ENCODE measurements around the gene LLGL2.

The LLGL2 gene

GRCh38 chr17:75549246-75550138 lies 24.0 kb downstream of the LLGL2 start:
- Histone ChIP-seq H3K27ac (ENCODE audit: insufficient read depth, low read length, poor library complexity, severe bottlenecking) (no peak overlapping the region), H3K9me3 (ENCODE audit: control insufficient read depth, low read length) (no peaks in the 10 kb centered on the region), H3K27me3 (replicated peaks; ENCODE audit: control insufficient read depth, insufficient read depth, low read length, poor library complexity, severe bottlenecking) (no peaks in the 10 kb centered on the region), H3K36me3 (ENCODE audit: control insufficient read depth, insufficient read depth, low read length) (no peaks in the 10 kb centered on the region), H3K4me3 (ENCODE audit: insufficient read depth, low read depth, low read length, poor library complexity, severe bottlenecking) (no peak overlapping the region), H3K4me1 (ENCODE audit: control insufficient read depth, insufficient read depth, low read length, poor library complexity, severe bottlenecking) (no peaks in the 10 kb centered on the region)
- no peak for DNase-seq

- Histone ChIP-seq H3K27me3 (replicated peaks; ENCODE audit: control insufficient read depth, insufficient read depth, low read length, poor library complexity, severe bottlenecking) (no peaks in the 10 kb centered on the region), H3K27ac (ENCODE audit: insufficient read depth, low read length, poor library complexity, severe bottlenecking) (no peak overlapping the region), H3K4me3 (ENCODE audit: insufficient read depth, low read depth, low read length, poor library complexity, severe bottlenecking) (no peak overlapping the region)
Observed at GRCh38 chr17:75550139-75550465, 24.6 kb downstream of the LLGL2 start.

DNA sequence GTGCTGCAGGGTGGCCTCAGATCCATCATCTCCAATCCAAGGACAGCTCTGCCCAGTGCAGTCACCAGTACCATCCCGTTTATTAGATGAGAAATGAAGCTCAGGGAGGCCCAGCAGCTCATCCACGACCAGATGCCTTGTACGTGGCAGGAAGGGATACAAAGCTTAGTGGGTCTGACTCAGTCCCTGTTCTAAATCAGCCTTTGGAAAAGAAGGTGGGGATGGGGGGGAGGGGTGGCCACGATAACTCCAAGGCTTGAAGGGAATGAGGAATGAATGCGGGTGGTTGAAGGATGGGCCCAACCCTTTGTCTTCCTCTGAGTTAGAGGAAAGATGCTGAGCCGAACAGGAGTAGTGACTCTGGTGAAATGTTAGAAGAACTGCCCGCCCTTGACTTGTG lies 25.8 kb downstream of the LLGL2 start:
- DNase-seq = no peak
- Histone ChIP-seq H3K4me3 (ENCODE audit: insufficient read depth, low read depth, low read length, poor library complexity, severe bottlenecking) (no peak overlapping the region), H3K27me3 (replicated peaks; ENCODE audit: control insufficient read depth, insufficient read depth, low read length, poor library complexity, severe bottlenecking) (no peaks in the 10 kb centered on the region), H3K4me1 (ENCODE audit: control insufficient read depth, insufficient read depth, low read length, poor library complexity, severe bottlenecking) (no peaks in the 10 kb centered on the region), H3K27ac (ENCODE audit: insufficient read depth, low read length, poor library complexity, severe bottlenecking) (no peak overlapping the region), H3K9me3 (ENCODE audit: control insufficient read depth, low read length) (no peaks in the 10 kb centered on the region), H3K36me3 (ENCODE audit: control insufficient read depth, insufficient read depth, low read length) (no peaks in the 10 kb centered on the region)

More at GRCh38 chr17:75550139-75550465, 24.6 kb downstream of the LLGL2 start:
- no peak for DNase-seq
- Histone ChIP-seq H3K4me1 (ENCODE audit: control insufficient read depth, insufficient read depth, low read length, poor library complexity, severe bottlenecking) (no peaks in the 10 kb centered on the region), H3K36me3 (ENCODE audit: control insufficient read depth, insufficient read depth, low read length) (no peaks in the 10 kb centered on the region), H3K9me3 (ENCODE audit: control insufficient read depth, low read length) (no peaks in the 10 kb centered on the region)

DNA sequence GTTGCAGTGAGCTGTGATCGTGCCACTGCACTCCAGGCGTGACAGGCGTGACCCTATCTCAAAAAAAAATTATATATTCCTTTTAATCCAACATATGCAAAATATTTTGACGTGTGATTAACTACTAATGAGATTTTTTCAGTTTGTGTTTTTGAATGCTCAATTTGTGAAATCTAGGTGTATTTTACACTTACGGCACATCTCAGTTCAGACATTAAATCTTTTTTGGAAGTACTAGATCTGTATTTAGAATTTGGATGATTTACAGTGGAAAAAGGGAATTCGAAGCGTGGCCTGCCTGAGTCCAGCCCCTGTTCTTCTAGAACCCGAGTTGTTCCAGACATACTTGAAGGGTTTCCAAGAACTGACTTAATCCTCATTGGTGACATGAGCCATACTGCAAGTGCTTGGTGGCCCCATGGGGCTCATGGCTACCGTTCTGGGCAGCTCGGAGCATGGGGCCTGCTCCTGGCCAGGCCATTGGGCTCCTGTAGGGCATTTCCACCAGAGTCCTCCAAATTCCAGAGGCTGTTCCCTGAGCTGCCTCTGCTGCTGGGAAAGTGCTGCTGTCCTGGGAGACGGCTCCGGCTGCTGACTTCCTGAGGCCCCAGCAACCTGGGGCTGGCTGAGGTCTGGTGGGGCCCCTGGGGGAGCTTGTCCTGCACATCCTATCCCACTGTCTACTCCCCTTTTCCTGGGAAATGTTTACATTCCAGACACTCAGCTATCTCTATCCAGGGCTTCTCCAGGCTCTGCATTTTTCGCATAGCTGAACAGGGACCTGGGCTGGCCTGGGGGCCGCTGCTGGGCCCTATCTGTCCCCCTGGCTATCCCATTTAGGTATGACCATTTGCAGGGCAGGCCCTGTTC lies 27.2 kb downstream of the LLGL2 start:
- H3K4me1 ChIP-seq (ENCODE audit: control insufficient read depth, insufficient read depth, low read length, poor library complexity, severe bottlenecking) = no peaks in the 10 kb centered on the region
- DNase-seq = no peak
- H3K27me3 ChIP-seq (replicated peaks; ENCODE audit: control insufficient read depth, insufficient read depth, low read length, poor library complexity, severe bottlenecking) = no peaks in the 10 kb centered on the region
- H3K27ac ChIP-seq (ENCODE audit: insufficient read depth, low read length, poor library complexity, severe bottlenecking) = no peak overlapping the region
- H3K4me3 ChIP-seq (ENCODE audit: insufficient read depth, low read depth, low read length, poor library complexity, severe bottlenecking) = no peak overlapping the region
- H3K9me3 ChIP-seq (ENCODE audit: control insufficient read depth, low read length) = no peaks in the 10 kb centered on the region
- no peaks in the 10 kb centered on the region for H3K36me3 ChIP-seq (ENCODE audit: control insufficient read depth, insufficient read depth, low read length)

- no peaks in the 10 kb centered on the region for H3K9me3 ChIP-seq (ENCODE audit: control insufficient read depth, low read length)
- H3K27ac ChIP-seq (ENCODE audit: insufficient read depth, low read length, poor library complexity, severe bottlenecking) = no peak overlapping the region
- no peak overlapping the region for H3K4me3 ChIP-seq (ENCODE audit: insufficient read depth, low read depth, low read length, poor library complexity, severe bottlenecking)
- H3K36me3 ChIP-seq (ENCODE audit: control insufficient read depth, insufficient read depth, low read length) = peaks cover 2% of the 10 kb centered on the region
- no peaks in the 10 kb centered on the region for H3K4me1 ChIP-seq (ENCODE audit: control insufficient read depth, insufficient read depth, low read length, poor library complexity, severe bottlenecking)
- no peaks in the 10 kb centered on the region for H3K27me3 ChIP-seq (replicated peaks; ENCODE audit: control insufficient read depth, insufficient read depth, low read length, poor library complexity, severe bottlenecking)
- DNase-seq = no peak
Observed at GRCh38 chr17:75553295-75554110, 28.0 kb downstream of the LLGL2 start.

- Histone ChIP-seq H3K27ac (ENCODE audit: insufficient read depth, low read length, poor library complexity, severe bottlenecking) (no peak overlapping the region), H3K36me3 (ENCODE audit: control insufficient read depth, insufficient read depth, low read length) (peaks cover 13% of the 10 kb centered on the region), H3K4me1 (ENCODE audit: control insufficient read depth, insufficient read depth, low read length, poor library complexity, severe bottlenecking) (no peaks in the 10 kb centered on the region), H3K27me3 (replicated peaks; ENCODE audit: control insufficient read depth, insufficient read depth, low read length, poor library complexity, severe bottlenecking) (no peaks in the 10 kb centered on the region), H3K4me3 (ENCODE audit: insufficient read depth, low read depth, low read length, poor library complexity, severe bottlenecking) (no peak overlapping the region), H3K9me3 (ENCODE audit: control insufficient read depth, low read length) (no peaks in the 10 kb centered on the region)
- DNase-seq = no peak
Observed at GRCh38 chr17:75555679-75556153, 30.2 kb downstream of the LLGL2 start.

DNA sequence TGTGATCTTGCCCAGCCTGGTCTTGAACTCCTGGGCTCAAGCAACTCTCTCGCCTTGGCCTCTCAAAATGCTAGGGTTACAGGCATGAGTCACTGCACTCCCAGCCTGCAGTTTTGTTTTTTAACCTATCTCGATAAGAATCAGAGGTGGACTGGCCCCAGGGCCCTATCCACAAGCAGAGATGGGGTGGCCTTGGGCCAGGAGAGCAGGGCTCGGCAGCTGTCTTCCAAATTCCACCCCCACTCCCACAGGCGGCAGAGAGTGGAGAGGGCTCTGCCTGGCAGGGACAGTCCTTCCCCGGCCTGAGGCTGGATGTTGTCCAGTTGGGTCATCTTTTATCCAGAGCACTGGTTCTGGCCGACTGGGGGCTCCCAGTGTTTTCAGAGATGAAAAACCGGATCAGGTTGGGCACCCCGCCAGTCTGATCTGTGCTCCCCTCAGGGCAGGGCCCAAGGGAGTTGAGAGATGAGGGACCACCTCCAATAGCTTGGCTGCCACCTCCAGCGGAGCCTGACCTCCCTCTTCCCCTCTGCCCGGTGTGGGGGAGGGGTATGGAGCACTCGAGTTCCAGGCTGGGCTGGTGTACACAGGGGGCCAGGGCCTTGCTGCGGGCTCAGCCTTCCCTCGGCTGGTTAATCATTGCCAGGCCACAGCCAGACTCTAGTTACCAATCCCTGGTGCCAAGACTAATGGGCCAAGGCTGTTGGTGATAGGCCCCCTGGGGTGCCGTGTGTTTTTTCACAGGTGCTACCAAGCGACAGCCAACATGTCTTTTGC lies 31.8 kb downstream of the LLGL2 start:
- no peak for DNase-seq
- Histone ChIP-seq H3K4me3 (ENCODE audit: insufficient read depth, low read depth, low read length, poor library complexity, severe bottlenecking) (no peak overlapping the region), H3K9me3 (ENCODE audit: control insufficient read depth, low read length) (no peaks in the 10 kb centered on the region), H3K27ac (ENCODE audit: insufficient read depth, low read length, poor library complexity, severe bottlenecking) (no peak overlapping the region), H3K27me3 (replicated peaks; ENCODE audit: control insufficient read depth, insufficient read depth, low read length, poor library complexity, severe bottlenecking) (no peaks in the 10 kb centered on the region), H3K4me1 (ENCODE audit: control insufficient read depth, insufficient read depth, low read length, poor library complexity, severe bottlenecking) (no peaks in the 10 kb centered on the region), H3K36me3 (ENCODE audit: control insufficient read depth, insufficient read depth, low read length) (peaks cover 13% of the 10 kb centered on the region)

DNA sequence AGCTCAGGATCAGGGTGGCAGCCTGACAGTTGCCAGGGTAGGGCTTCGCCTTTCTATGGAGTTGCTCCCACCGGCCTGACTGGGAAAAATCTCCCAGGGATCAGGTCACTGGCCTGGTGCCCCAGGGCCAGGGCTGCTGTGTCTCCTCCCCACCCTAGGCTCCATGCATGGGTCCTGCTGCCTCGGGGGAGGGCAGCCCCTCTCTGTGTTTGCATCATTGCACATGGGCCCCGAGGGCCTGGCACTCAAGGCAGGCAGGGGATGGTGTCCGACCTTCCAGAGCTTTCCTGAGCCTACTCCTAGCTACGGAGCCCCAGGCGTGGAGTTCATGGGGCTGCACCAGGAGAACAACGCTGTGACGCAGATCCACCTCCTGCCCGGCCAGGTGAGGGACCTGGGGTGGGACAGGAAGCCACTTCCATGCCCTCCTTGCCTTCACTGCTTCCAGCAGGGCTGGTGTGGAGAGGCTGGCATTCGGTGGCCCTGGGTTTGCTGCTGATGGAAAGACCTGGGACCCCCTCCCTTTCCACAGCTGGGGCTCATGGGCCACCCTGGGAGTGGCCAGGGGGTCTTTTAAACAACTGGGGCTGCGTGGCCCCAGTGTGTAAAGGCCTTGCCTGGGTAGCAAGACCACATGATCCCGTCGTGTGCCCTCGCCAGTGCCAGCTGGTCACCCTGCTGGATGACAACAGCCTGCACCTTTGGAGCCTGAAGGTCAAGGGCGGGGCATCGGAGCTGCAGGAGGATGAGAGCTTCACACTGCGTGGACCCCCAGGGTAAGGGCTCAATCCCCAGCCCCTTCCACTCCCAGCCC lies 32.6 kb downstream of the LLGL2 start:
- H3K27ac ChIP-seq (ENCODE audit: insufficient read depth, low read length, poor library complexity, severe bottlenecking) = no peak overlapping the region
- no peak overlapping the region for H3K4me3 ChIP-seq (ENCODE audit: insufficient read depth, low read depth, low read length, poor library complexity, severe bottlenecking)
- no peaks in the 10 kb centered on the region for H3K4me1 ChIP-seq (ENCODE audit: control insufficient read depth, insufficient read depth, low read length, poor library complexity, severe bottlenecking)
- H3K27me3 ChIP-seq (replicated peaks; ENCODE audit: control insufficient read depth, insufficient read depth, low read length, poor library complexity, severe bottlenecking) = no peaks in the 10 kb centered on the region
- H3K36me3 ChIP-seq (ENCODE audit: control insufficient read depth, insufficient read depth, low read length) = peaks cover 17% of the 10 kb centered on the region
- no peak for DNase-seq
- H3K9me3 ChIP-seq (ENCODE audit: control insufficient read depth, low read length) = no peaks in the 10 kb centered on the region

Measured in effector memory CD4-positive, alpha-beta T cell (primary cell).